Skeletal muscle tissue (tissue), 4 donors: ENCODE measurements around the gene TSHZ1. TPM values are rescaled to one million over a fixed set of nuclear protein-coding genes. Genes with fewer than 3 reads are reported as not detected.

Experiments
- H3K27ac ChIP-seq: one replicate; pipeline ENCODE4 v1.7.0; 2013; ENCODE audit warnings: mild to moderate bottlenecking, low read depth, low read length, inconsistent platforms
- H3K27me3 ChIP-seq, 3 donors: one replicate each; pipeline ENCODE4 v1.7.0; 2013; ENCODE audit warnings: low read length in 3 of 3; ENCODE audit not compliant: control insufficient read depth in 3 of 3, insufficient read depth in 3 of 3
- H3K36me3 ChIP-seq, 3 donors: one replicate each; pipeline ENCODE4 v1.7.0; 2013; ENCODE audit warnings: low read length in 3 of 3; ENCODE audit not compliant: control insufficient read depth in 3 of 3, insufficient read depth in 3 of 3
- H3K4me1 ChIP-seq, 3 donors: one replicate each; pipeline ENCODE4 v1.7.0; 2013; ENCODE audit warnings: low read length in 3 of 3, mild to moderate bottlenecking in 3 of 3; ENCODE audit not compliant: control insufficient read depth in 3 of 3, insufficient read depth in 3 of 3
- H3K4me3 ChIP-seq, 3 donors: one replicate each; pipeline ENCODE4 v1.7.0; 2013; ENCODE audit warnings: low read length in 3 of 3
- H3K9ac ChIP-seq, 3 donors: one replicate each; pipeline ENCODE4 v1.7.0; 2013; ENCODE audit warnings: low read length in 3 of 3, mild to moderate bottlenecking in 3 of 3, moderate library complexity in 2 of 3, low read depth in 1 of 3
- H3K9me3 ChIP-seq, 3 donors: one replicate each; pipeline ENCODE4 v1.7.0; 2013; ENCODE audit warnings: low read length in 3 of 3; ENCODE audit not compliant: control insufficient read depth in 3 of 3
- total RNA-seq: library from RNA; depleted of rRNA; stranded (reverse); fragments of >200 nt; gene quantifications from one replicate; pipeline ENCODE4 v1.2.3, GENCODE V29; 2014
- donor health status: Osteomylitis.

The TSHZ1 gene
- total RNA-seq, 1 donor from 2014 or later: 5.7 TPM

- no peaks in the 10 kb centered on the region for H3K27me3 ChIP-seq
- H3K4me3 ChIP-seq: no peak overlapping the region
- no peaks in the 10 kb centered on the region for H3K36me3 ChIP-seq
- H3K27ac ChIP-seq: no peak overlapping the region
- H3K9ac ChIP-seq: no peak overlapping the region
- H3K4me1 ChIP-seq: peaks cover 4 to 17% (median 11%) of the 10 kb centered on the region in 3 donors
- no peaks in the 10 kb centered on the region for H3K9me3 ChIP-seq
Measured at GRCh38 chr18:75264926-75265597, 54.5 kb downstream of the TSHZ1 start.

GRCh38 chr18:75265872-75266271 is 55.3 kb downstream of the TSHZ1 start:
- no peaks in the 10 kb centered on the region for H3K36me3 ChIP-seq
- H3K4me3 ChIP-seq: no peak overlapping the region
- H3K9ac ChIP-seq: no peak overlapping the region
- H3K27ac ChIP-seq: no peak overlapping the region
- H3K4me1 ChIP-seq: peaks cover 4 to 20% (median 11%) of the 10 kb centered on the region in 3 donors
- no peaks in the 10 kb centered on the region for H3K9me3 ChIP-seq
- H3K27me3 ChIP-seq: no peaks in the 10 kb centered on the region

- no peak overlapping the region for H3K4me3 ChIP-seq
- no peaks in the 10 kb centered on the region for H3K27me3 ChIP-seq
- no peak overlapping the region for H3K27ac ChIP-seq
- H3K9ac ChIP-seq: no peak overlapping the region
- no peaks in the 10 kb centered on the region for H3K36me3 ChIP-seq
- H3K4me1 ChIP-seq: peaks cover 5 to 23% (median 11%) of the 10 kb centered on the region in 3 donors
- H3K9me3 ChIP-seq: no peaks in the 10 kb centered on the region
Measured at GRCh38 chr18:75267643-75268363, 57.2 kb downstream of the TSHZ1 start.

DNA sequence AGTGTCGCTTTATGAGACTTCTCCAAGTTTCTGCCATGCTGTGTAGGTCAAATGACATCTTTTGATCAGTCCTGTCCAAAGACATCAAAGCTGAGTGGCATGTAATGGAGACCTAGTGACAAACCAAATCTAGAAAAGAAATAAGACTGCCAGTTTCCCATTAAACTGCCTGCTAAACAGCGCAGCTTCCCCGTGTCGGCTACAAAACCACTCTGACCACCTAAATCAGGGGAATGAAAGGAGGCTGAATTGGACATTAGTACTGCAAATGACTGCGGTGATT is 57.7 kb downstream of the TSHZ1 start:
- H3K27ac ChIP-seq: no peak overlapping the region
- H3K4me1 ChIP-seq: peaks cover 6 to 27% (median 11%) of the 10 kb centered on the region in 3 donors
- no peak overlapping the region for H3K9ac ChIP-seq
- no peaks in the 10 kb centered on the region for H3K9me3 ChIP-seq
- no peaks in the 10 kb centered on the region for H3K27me3 ChIP-seq
- no peaks in the 10 kb centered on the region for H3K36me3 ChIP-seq
- no peak overlapping the region for H3K4me3 ChIP-seq

GRCh38 chr18:75269124-75269680 is 58.6 kb downstream of the TSHZ1 start:
- peaks cover 6 to 27% (median 11%) of the 10 kb centered on the region in 3 donors for H3K4me1 ChIP-seq
- no peaks in the 10 kb centered on the region for H3K9me3 ChIP-seq
- H3K36me3 ChIP-seq: no peaks in the 10 kb centered on the region
- no peaks in the 10 kb centered on the region for H3K27me3 ChIP-seq
- no peak overlapping the region for H3K27ac ChIP-seq
- no peak overlapping the region for H3K4me3 ChIP-seq
- H3K9ac ChIP-seq: no peak overlapping the region

DNA sequence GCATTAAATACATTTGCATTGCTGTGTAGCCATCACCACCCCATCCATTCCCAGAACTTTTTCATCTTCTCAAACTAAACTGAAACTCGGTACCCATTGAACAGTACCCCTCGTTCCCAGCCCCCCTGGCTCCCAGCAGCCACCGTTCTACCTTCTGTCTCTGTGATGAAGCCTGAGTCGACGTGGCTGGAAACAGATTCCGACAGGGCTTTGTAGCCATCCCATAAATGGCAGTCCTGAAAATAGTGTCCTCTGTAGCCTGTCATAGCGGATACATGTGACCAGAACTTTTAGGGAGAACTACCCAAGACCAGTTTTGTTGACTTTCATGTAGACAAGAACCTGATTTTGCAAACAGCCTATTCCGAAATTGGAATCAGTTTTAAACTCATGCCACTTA is 59.1 kb downstream of the TSHZ1 start:
- Histone ChIP-seq H3K9me3 (no peaks in the 10 kb centered on the region), H3K27me3 (no peaks in the 10 kb centered on the region), H3K9ac (no peak overlapping the region), H3K27ac (no peak overlapping the region), H3K4me3 (no peak overlapping the region), H3K4me1 (peaks cover 6 to 27% (median 11%) of the 10 kb centered on the region in 3 donors), H3K36me3 (no peaks in the 10 kb centered on the region)

- Histone ChIP-seq H3K9me3 (no peaks in the 10 kb centered on the region), H3K4me1 (peaks cover 5 to 22% (median 13%) of the 10 kb centered on the region in 3 donors), H3K27me3 (no peaks in the 10 kb centered on the region), H3K4me3 (no peak overlapping the region), H3K27ac (no peak overlapping the region), H3K36me3 (no peaks in the 10 kb centered on the region), H3K9ac (no peak overlapping the region)
Measured at GRCh38 chr18:75271952-75272351, 61.4 kb downstream of the TSHZ1 start.

- Histone ChIP-seq H3K4me3 (no peak overlapping the region), H3K9ac (no peak overlapping the region), H3K4me1 (peaks cover 9 to 28% (median 10%) of the 10 kb centered on the region in 3 donors), H3K27me3 (no peaks in the 10 kb centered on the region), H3K27ac (no peak overlapping the region), H3K36me3 (no peaks in the 10 kb centered on the region), H3K9me3 (no peaks in the 10 kb centered on the region)
Measured at GRCh38 chr18:75273817-75274216, 63.2 kb downstream of the TSHZ1 start.

GRCh38 chr18:75275226-75275625 is 64.6 kb downstream of the TSHZ1 start:
- Histone ChIP-seq H3K4me3 (no peak overlapping the region), H3K27me3 (no peaks in the 10 kb centered on the region), H3K4me1 (peaks cover 9 to 21% (median 10%) of the 10 kb centered on the region in 3 donors), H3K27ac (no peak overlapping the region), H3K9ac (no peak overlapping the region), H3K36me3 (no peaks in the 10 kb centered on the region), H3K9me3 (no peaks in the 10 kb centered on the region)
